ENCODE data around the gene ZFY.

ZFY gene

GRCh38 chrY:2907356-2907755 is 27.8 kb upstream of the ZFY start:
- no peak for DNase-seq (ENCODE audit: low spot score)
- POLR2A ChIA-PET (ENCODE audit: low non-redundant PET): no interaction called here
- TF ChIP-seq CTCF (conservative IDR thresholded peaks at IDR 0.05; ENCODE audit: low read depth): no peak
- CTCF ChIA-PET: no interaction called here
- no peak overlapping the region for H3K27ac ChIP-seq

GRCh38 chrY:2913066-2913815 is 21.9 kb upstream of the ZFY start:
- POLR2A ChIA-PET (ENCODE audit: low non-redundant PET): no interaction called here

GRCh38 chrY:2934078-2934477 is 1.1 kb upstream of the ZFY start:
- peak overlapping the region; percentile 44; the same call in 1 of the 2 replicates for H3K27ac ChIP-seq
- CTCF ChIA-PET: no interaction called here
- no peak for TF ChIP-seq CTCF (conservative IDR thresholded peaks at IDR 0.05; ENCODE audit: low read depth)
- POLR2A ChIA-PET (ENCODE audit: low non-redundant PET): no interaction called here
- DNase-seq (ENCODE audit: low spot score): no peak

More at GRCh38 chrY:2913066-2913815, 21.9 kb upstream of the ZFY start:
- no peak for DNase-seq (ENCODE audit: low spot score)
- CTCF ChIA-PET: no interaction called here
- H3K27ac ChIP-seq: no peak overlapping the region
- TF ChIP-seq CTCF (conservative IDR thresholded peaks at IDR 0.05; ENCODE audit: low read depth): no peak

DNA sequence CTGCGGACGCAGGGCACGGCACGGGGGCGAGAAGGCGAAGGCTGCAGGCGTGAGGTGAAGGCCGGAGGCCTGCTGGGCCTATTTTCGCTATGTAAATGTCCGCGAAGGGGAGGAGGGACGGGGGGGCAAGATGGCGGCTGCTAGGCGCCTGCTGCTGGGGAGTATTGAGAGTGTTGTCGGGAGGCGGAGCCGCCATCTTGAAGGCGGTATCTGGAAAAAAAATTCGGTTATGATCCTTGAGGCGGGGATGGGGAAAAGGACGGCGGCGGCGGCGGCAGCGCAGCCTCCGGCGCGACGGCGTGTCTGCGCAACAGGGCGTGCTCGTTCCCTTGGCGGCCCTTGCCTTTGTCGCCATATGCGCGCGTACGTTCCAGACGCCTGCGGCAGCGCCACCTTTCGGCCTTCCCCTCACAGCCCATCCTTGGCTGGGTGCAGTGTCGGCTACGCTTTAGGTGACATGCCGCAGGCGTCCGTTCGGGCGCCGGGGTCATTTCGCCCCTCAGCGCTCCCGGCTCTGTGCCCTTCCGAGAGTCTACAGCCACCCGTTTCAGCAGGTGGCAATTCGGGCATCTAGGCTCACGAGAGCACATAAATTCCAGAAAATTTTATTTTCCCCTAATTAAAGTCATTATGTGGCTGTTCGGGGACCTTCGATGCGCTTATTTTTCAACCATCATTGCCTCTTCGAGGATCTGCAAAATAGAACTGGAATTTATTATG is 695 bp downstream of the ZFY start:
- H3K27ac ChIP-seq: peak overlapping the region; percentile 97
- DNase-seq (ENCODE audit: low spot score): peak; percentile 17
- CTCF ChIA-PET: no interaction called here
- no peak for TF ChIP-seq CTCF (conservative IDR thresholded peaks at IDR 0.05; ENCODE audit: low read depth)
- POLR2A ChIA-PET (ENCODE audit: low non-redundant PET): no interaction called here

- ChIA-PET CTCF (no interaction called here), POLR2A (ENCODE audit: low non-redundant PET) (no interaction called here)
- H3K27ac ChIP-seq: peak overlapping the region; percentile 97
- no peak for DNase-seq (ENCODE audit: low spot score)
- no peak for TF ChIP-seq CTCF (conservative IDR thresholded peaks at IDR 0.05; ENCODE audit: low read depth)
Measured at GRCh38 chrY:2936436-2936750, 1.2 kb downstream of the ZFY start.

DNA sequence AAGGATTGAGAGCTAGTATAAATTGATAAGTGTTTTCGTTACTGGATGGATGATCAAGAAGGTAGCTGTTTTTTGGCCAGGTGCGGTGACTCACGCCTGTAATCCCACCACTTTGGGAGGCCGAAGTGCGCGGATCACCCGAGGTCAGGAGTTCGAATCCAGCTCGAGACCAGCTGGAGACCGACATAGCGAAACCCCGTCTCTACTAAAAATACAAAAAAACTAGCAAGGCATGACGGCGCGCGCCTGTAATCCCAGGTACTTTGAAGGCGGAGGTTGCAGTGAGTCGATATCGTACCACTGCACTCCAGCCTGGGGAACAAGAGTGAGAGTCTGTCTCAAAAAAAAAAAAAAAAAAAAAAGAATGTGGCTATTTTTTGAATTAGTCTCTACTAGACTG is 2.0 kb downstream of the ZFY start:
- CTCF ChIA-PET: no interaction called here
- DNase-seq (ENCODE audit: low spot score): no peak
- TF ChIP-seq CTCF (conservative IDR thresholded peaks at IDR 0.05; ENCODE audit: low read depth): no peak
- POLR2A ChIA-PET (ENCODE audit: low non-redundant PET): no interaction called here
- H3K27ac ChIP-seq: no peak overlapping the region
